H1 (cell line): Measurements from ENCODE around the gene KATNIP.

Experiments
- BRCA1 ChIP-seq: IDR thresholded peaks from 2 replicates; pipeline ENCODE4 v1.6.1; 2012; ENCODE audit warnings: low read depth, low read length, improper control_type of control experiment
- CTCF ChIP-seq, 3 experiments: IDR thresholded peaks; 1 replicate in 2 of 3; 2 replicates in 1 of 3; pipeline versions ENCODE4 v1.5.1 to v1.6.1; 2011; ENCODE audit warnings: low read length in 3 of 3, mild to moderate bottlenecking in 3 of 3, inconsistent platforms in 2 of 3, low read depth in 1 of 3, moderate library complexity in 1 of 3; ENCODE audit not compliant: insufficient read depth in 1 of 3; ENCODE audit errors: control extremely low read depth in 1 of 3
- EZH2 ChIP-seq: fragments of 200-600 bp; sonication (generic); IDR thresholded peaks from 2 replicates; pipeline ENCODE4 v1.7.1; 2012; ENCODE audit warnings: low read depth, mild to moderate bottlenecking, moderate library complexity, low read length, inconsistent platforms; ENCODE audit not compliant: severe bottlenecking
- POLR2A ChIP-seq, 2 experiments: IDR thresholded peaks; 1 replicate in 1 of 2; 2 replicates in 1 of 2; pipeline ENCODE4 v1.6.1; 2011; ENCODE audit warnings: low read depth in 2 of 2, low read length in 2 of 2, mild to moderate bottlenecking in 2 of 2; ENCODE audit errors: control extremely low read depth in 1 of 2
- RAD21 ChIP-seq, 2 experiments: IDR thresholded peaks in 1 of 2; conservative IDR thresholded peaks in 1 of 2; 2 replicates each; pipeline ENCODE4 v1.6.1; 2011; ENCODE audit warnings: low read depth in 2 of 2, low read length in 2 of 2, improper control_type of control experiment in 1 of 2, inconsistent platforms in 1 of 2, mild to moderate bottlenecking in 1 of 2, moderate library complexity in 1 of 2
- ZNF274 ChIP-seq: IDR thresholded peaks from 2 replicates; pipeline ENCODE4 v1.7.0; 2012; ENCODE audit warnings: low read length, borderline replicate concordance; ENCODE audit errors: extremely low read depth

- TF ChIP-seq BRCA1: no peak
- TF ChIP-seq CTCF (IDR thresholded peaks at IDR 0.05; ENCODE audit: control extremely low read depth in 1 of 3, insufficient read depth in 1 of 3, low read depth in 1 of 3, low read length in 3 of 3): no peak
- TF ChIP-seq EZH2: no peak
- TF ChIP-seq RAD21 (IDR thresholded peaks at IDR 0.05 in 1 of 2, conservative IDR thresholded peaks at IDR 0.05 in 1 of 2; ENCODE audit: low read depth in 2 of 2, low read length in 2 of 2): no peak
- no peak for TF ChIP-seq ZNF274
- no peak for TF ChIP-seq POLR2A (IDR thresholded peaks at IDR 0.05; ENCODE audit: control extremely low read depth in 1 of 2, low read depth in 2 of 2, low read length in 2 of 2)
Observed at GRCh38 chr16:27547134-27547533, 2.8 kb upstream of the KATNIP start.
